ENCODE results near the gene BRD4.

BRD4 gene

GRCh38 chr19:15197275-15197941 lies 134.9 kb downstream of the BRD4 start:
- DNase-seq (ENCODE audit: low read depth in 2 of 2, low spot score in 1 of 2), result no peak

- no peak for DNase-seq (ENCODE audit: low read depth in 2 of 2, low spot score in 1 of 2)
Measured at GRCh38 chr19:15196360-15197005, 135.9 kb downstream of the BRD4 start.

- DNase-seq (ENCODE audit: low read depth in 2 of 2, low spot score in 1 of 2), result peak in 1 of 2 donors; percentile 1
Measured at GRCh38 chr19:15195371-15196334, 136.7 kb downstream of the BRD4 start.

GRCh38 chr19:15194938-15195337 lies 137.4 kb downstream of the BRD4 start:
- no peak for DNase-seq (ENCODE audit: low read depth in 2 of 2, low spot score in 1 of 2)

DNA sequence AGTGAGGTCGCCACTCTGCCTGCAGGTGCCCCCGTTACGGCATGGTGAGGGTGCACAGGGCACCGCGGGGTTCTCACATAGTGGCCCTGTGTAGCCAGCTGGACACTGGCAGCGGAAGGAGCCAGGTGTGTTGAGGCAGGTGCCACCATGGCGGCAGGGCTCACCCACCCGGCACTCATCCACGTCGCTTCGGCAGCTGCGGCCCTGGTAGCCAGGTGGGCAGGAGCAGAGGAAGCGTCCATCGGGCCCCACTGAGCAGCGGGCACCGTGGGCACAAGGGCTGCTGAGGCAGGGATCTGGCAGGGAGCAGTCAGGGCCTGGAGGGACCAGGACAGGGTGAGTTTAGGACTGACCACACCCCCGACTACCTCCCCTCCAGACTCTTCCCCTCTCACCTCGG lies 140.4 kb downstream of the BRD4 start:
- no peak for DNase-seq (ENCODE audit: low read depth in 2 of 2, low spot score in 1 of 2)

DNA sequence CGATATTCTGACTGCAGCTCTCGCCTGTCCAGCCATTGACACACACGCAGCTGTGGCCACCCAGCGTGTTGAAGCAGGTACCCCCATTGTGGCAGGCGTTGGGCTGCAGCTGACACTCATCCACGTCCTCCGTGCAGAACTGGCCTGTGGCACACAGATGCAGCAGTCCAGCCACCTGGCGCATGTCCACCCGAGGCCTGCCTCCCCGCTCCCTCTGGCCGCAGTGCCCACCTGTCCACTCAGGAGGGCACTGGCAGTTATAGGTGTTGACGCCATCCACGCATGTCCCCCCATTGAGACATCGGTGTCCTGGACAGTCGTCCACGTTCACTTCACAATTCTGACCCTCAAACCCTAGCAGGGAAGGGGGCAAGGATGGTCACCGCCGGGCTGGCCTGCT lies 140.8 kb downstream of the BRD4 start:
- no peak for DNase-seq (ENCODE audit: low read depth in 2 of 2, low spot score in 1 of 2)

DNA sequence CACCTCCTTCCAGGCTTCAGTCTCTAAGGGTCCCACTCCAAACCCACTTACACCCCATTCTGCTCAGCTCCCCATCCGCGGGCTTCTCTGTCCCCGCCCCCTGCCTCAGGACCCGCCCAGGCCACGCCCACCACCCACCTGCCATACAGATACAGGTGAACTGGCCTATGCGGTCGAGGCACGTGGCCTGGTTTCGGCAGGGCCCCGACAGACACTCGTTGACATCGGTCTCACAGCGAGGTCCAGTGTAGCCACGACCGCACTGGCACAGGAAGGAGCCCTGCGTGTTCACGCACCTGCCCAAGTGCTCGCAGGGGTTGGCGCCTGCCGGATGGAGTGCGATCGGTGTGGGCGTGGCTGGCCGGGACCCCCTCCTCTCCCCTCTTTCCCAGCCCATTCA lies 143.5 kb downstream of the BRD4 start:
- no peak for DNase-seq (ENCODE audit: low read depth in 2 of 2, low spot score in 1 of 2)

- DNase-seq (ENCODE audit: low read depth in 2 of 2, low spot score in 1 of 2), result no peak
Measured at GRCh38 chr19:15187026-15188007, 145.0 kb downstream of the BRD4 start.
